Left kidney (tissue), 2 donors: Measurements from ENCODE around the gene TMEM181. TPM values are rescaled to one million over a fixed set of nuclear protein-coding genes. Genes with fewer than 3 reads are reported as not detected.
"Not testable (repeated sequence)": the region's sequence is repeated elsewhere in the genome, so short reads cannot be mapped to it uniquely, and the experiment has no call there.

Source experiments
- DNase-seq: peaks from one replicate; pipeline ENCODE4 v3.0.0-alpha.2; 2013
- polyA plus RNA-seq: library from polyadenylated mRNA; unstranded; fragments of 120-200 nt; gene quantifications from one replicate; pipeline ENCODE4 v1.2.1, GENCODE V29; 2013; ENCODE audit not compliant: insufficient read length

The TMEM181 gene
- polyA plus RNA-seq, 1 donor: 25.5 TPM

DNA sequence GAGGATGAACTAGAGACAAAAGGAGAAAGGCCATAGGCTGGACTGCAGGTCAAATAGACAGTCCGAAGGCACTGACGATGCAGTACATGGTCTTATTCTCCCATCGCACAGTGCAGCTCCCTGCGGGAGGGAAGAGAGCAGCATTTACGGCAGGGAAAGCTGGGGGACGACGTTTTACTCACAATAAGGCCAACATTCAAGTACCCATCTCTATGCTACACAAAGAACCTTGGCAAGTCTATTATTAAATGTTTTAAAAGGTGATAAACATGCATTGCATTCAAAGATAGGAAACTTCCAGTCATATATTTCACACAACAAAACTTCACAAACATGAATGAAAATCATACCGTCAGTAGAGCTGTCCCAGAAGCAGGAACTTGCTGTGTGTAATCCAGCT lies 76.9 kb downstream of the TMEM181 start:
- DNase-seq: no peak

DNA sequence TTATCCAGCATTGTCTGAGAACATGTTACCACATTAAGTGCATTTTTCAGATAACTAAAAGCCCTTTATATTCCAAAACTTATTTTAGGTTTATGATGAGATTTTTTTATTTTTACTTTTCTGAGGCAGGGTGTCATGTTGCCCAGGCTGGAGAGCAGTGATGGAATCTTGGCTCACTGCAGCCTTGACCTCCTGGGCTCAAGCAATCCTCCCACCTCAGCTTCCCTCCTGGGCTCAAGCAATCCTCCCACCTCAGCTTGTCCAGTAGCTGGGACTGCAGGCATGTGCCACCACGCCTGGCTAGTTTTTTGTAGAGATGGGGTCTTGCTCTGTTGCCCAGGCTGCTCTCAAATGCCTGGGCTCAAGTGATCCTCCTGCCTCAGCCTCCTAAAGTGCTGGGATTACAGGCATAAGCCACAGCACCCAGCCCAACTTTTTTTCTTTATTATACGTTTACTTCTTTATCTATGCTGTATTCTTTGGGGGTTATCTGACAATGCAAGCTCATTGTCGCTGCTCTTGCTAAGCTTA lies 78.5 kb downstream of the TMEM181 start:
- DNase-seq: no peak

DNA sequence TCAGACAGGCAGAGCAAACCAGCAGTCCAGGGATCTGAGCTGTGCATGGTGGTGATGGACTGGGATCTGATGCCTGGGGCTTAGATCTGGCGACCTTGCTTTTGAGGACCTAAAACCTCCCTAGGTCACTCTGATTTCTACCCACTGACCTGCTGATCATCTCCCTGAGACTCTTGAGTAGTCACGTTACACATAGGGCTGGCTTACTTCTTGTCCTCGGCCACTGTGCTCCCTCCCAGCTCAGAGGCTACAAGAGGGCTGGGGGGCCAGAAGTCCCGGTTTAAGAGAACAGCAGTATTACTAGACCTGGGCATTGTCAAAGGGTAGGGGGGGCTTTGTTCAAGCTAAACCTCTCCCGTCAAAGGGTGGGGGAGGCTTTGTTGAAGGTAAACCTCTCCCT lies 79.2 kb downstream of the TMEM181 start:
- DNase-seq: no peak

DNA sequence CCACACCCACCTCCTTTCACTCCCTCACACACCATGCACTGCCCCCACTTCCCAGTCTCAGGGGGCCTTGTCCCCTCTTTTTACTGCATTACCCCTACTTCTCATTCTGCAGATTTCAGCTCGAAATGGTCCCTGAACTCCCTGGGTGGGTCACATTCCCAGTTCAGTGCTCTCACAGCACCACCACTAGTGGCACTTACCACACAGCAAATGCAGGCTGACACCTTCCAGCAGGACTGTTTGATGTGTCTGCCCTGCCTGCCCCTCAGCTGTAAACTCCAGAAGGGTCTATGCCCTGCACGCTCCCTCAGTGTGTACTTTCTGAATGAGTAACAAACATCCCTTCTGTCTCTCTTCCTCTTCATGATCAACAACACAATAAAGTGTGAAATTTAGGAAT lies 80.6 kb downstream of the TMEM181 start:
- no peak for DNase-seq

DNA sequence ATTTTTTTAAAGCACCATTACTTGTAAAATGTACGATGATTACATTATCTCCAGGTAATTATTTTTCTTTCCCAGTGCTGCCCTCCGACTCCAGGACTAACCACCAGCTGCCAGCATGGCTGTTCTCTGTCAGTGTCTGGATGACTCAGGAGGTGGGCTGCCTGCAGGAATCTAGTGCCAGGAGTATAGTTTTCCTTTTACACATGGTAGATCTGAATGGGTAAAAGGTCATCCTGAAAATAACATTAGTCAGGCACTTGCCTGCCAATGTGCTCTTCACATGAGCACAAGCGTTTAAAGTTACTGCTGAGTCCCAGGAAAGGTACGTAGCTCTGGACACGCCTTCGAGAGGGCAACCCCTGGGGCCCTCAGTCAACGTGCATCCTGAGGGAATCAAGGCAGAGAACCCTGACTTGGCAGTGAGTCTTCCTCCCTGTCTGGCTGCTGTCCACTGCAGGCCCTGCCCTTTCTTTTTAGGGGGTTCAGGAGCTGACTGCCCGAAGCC lies 82.3 kb downstream of the TMEM181 start:
- DNase-seq: no peak

DNA sequence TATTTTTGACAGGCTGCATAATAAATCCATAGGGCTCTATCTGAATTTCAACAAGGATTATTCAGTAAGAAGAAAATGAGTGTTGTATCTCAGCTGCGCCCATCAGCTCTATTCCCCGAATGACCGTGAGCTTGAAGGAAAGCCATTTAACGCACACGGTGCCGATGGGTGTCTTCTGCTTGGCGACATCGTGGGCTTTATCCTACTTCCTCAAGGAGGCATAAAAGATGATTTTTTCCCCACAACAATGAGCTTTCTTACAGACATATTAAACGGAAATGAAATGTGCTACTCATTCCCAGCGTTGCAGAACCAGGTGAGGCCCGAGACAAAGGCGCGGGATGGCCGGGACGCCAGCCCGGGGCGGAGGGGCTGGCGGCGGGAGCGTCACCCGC lies 83.9 kb downstream of the TMEM181 start:
- no peak for DNase-seq

DNA sequence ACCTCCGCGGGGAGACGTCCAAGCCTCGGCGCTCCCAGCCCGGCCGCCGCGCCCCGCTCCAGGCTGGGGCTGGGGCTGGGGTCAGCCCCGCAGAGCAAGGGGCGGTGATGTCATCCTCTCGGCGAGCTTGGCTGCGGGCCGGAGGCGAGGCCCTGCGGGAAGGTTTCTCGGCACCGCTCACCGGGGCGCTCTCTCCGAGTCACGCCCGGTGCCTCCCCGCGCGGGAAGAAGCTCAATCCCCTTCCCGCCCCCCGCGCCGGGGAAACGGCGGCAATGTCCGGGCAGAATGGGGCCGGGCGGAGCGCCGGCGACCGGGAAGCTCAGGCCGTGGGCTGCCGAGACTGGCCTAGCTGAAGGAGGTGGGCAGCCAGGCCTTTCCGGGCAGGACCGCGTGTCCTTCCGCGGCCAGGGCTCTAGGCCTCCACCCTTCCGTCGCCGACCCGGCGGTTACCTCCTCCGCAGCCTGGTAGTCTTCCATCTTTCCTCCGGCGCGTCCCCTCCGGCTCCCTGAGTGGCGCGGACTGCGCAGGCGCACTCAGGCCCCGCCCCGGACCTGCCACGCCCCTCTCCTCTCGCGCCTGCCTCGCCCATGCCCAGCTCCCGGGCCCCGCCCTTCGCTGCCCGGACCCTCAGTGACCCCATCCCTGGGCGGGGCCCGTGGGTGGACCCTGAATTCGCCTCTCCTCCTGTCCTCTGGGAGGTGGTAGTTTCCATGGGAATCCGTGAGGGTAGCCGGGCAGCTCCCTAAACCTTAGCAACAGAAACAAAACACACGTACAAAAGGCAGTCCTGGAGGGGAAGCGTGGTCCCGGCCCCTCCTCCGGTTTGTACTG lies 84.6 kb downstream of the TMEM181 start, which contains the start of gene DYNLT1:
Gene DYNLT1, minus strand, starts transcription at position 513 of the 833 bp plus-strand sequence. Its CDS starts 35 bp downstream, at position 478.
- DNase-seq: peak; percentile 94

DNA sequence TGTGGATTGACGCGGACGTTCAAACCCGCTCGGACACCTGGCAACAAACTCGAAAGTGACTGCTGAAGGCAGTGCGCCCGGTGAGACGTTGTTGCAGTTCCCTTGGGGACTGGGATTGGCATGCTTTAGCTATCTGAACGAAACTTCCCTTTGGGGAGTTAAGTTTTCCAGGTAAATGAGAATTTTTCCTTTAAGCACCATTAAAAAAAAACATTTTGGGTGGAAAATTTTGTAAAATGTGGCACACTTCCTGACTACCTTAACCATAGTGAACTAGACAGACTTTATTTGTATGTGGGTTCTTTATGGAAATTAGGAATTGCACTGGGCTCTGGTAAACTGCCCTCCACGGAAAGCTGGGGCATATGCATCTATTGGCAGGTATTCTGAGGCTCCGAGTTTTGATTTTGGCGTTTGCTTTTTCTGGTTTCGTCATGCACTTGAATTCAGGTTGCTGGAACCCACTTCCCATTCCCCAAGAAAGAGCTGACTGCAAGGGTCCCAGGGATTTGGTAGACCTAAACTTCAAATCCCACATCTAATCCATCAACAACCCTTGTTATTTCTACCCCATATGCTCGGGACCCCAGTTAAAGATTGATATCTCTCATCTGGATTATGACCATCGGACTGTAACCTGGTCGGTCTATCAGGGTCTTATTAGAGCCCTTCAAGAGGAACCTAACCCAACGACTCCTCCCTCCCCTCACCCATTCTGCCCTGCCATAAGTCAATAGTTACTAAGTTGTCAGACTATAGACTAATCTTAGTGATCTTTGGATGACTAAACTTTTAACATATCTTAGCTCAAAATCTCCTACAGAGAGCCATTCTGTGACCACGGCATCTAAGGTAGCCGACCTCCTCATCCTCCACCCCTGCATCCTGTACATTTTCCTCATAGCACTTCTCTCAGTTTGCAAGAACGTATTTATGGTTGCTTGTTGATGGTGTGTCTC lies 85.5 kb downstream of the TMEM181 start:
- no peak for DNase-seq

DNA sequence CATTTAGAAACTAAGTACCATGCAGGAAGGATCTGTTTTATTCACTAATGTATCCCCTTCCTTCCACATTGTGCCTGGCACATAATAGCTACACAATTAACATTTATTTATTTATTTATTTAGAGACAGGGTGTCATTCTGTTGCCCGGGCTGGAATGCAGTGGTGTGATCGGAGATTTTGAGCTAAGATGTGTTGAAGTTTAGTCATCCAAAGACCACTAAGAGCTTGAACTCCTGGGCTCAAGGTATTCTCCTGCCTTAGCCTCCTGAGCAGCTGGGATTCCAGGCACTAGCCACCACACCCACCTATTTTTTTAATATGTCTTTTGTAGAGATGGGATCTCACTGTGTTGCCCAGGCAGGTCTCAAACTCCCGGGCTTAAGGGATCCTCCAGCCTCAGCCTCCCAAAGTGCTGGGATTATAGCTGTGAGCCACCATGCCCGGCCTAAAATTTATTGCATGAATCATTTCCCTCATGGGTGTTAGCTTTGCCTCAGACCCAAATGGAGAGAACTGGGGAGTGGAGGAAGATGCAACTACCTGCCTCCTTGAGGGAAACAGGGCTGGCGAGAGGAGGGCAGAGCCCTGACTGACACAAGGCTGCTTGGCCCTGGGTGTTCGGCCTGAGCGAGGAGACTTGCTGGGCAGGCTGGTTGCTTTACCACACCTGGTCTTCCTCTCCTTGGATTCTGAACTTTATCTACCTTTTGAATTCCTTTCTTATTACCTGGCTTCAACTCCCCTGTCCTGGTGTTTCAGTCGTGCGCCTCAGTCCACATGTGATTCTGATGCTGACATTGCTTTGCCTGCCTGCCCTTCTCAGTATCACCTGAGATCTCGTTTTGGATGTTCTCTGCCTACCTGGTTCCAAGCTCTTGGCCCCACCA lies 86.4 kb downstream of the TMEM181 start:
- no peak for DNase-seq

DNA sequence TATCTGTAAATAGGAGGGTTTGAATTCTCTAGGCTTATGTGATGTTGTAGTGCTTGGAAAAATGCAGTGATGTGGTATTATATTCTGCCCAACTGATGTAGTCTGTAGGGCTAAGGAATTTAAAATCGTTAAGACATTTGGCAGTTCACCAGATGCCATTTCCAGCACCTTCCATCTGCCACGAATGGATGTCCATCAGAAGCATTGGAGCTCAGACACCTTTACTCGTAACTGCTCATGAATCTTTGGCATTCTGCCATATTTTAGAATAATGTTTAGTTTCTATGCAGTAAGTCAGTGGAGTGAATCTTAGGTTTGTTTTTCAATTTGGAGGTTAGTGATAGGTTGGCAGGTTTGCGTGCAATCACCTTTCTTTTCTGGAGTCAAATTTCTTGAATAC lies 87.6 kb downstream of the TMEM181 start:
- DNase-seq: no peak

DNA sequence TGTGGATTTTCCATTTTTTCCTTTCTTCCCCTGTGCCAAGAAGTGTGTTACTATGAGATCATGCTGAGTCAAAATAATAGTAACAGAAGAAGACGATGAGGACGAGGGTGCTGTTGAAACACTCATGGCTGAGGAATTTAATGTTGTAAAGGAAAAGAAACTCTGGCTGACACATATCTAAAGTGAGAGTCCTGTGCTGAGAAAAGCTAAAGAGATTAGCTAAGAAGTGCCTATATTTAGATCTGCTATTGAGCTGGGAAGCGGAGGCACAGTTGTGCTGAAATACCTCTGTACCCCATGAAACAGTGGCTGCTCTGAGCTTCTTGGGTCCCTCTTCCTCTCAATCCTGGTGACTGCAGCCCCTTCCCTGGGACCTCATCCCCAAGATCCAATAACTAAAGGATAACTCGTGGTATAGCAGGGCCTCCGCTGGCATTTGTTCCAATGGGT lies 88.8 kb downstream of the TMEM181 start:
- no peak for DNase-seq

DNA sequence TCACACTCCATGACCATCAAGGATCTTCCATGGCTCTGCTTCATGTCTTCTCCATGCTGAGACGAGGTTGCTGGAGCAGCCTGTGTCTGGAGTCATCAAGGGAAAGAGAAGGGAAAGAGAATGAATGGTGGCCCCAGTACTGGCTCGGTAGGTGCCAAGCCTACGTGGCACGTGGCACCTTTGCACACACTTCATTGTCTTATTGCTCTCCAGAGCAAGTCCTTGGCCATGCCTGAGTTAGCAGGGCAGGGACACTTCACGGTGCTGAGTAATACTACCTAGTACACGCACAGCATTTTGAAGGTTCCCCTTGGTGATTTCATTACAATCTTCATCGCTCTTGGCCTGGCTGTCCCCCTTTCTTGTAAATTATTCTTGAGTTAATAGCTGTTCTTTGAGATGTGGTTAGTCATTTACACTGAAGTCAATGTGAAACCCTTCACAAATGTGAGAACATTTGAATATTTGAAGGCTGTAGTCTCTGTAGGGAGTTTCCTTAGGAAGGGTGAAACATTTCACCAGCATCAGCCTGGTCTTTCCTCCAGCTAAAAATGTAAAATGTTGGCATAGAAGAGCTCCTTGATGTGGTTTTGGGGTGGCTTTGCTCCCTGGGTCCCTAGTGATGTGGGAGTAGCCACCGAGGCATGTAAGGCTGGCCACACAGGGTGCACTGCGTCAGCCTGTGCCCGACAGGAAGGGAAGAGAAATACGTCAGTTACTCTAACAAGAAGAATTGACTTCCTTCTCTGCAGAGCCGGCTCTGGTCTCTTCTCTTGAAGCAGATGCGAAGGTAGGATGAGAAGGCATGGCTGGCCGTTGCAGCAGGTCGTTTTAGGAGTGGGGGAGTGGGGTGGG lies 89.6 kb downstream of the TMEM181 start, which contains the start of gene SYTL3:
Gene SYTL3, plus strand, starts transcription at position 766 of the 855 bp plus-strand sequence. CDS start 13,215 bp downstream, outside the sequence.
- DNase-seq: no peak

DNA sequence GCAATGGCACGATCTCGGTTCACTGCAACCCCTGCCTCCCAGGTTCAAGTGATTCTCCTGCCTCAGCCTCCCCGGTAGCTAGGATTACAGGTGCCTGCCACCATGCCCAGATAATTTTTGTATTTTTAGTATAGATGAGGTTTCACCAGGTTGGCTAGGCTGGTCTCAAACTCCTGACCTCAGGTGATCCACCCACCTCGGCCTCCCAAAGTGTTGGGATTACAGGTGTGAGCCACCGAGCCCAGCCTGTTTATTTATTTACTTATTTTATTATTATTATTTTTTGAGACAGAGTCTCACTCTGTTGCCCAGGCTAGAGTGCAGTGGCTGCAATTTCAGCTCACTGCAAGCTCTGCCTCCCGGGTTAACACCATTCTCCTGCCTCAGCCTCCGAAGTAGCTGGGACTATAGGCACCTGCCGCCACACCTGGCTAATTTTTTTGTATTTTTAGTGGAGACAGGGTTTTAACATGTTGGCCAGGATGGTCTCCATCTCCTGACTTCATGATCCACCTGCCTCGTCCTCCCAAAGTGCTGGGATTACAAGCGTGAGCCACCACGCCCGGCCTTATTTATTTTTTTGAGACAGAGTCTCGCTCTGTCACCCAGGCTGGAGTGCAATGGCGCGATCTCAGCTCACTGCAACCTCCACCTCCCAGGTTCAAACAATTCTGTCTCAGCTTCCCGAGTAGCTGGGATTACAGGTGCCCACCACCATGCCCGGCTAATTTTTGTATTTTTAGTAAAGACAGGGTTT lies 92.3 kb downstream of the TMEM181 start:
- DNase-seq: not testable (repeated sequence)

DNA sequence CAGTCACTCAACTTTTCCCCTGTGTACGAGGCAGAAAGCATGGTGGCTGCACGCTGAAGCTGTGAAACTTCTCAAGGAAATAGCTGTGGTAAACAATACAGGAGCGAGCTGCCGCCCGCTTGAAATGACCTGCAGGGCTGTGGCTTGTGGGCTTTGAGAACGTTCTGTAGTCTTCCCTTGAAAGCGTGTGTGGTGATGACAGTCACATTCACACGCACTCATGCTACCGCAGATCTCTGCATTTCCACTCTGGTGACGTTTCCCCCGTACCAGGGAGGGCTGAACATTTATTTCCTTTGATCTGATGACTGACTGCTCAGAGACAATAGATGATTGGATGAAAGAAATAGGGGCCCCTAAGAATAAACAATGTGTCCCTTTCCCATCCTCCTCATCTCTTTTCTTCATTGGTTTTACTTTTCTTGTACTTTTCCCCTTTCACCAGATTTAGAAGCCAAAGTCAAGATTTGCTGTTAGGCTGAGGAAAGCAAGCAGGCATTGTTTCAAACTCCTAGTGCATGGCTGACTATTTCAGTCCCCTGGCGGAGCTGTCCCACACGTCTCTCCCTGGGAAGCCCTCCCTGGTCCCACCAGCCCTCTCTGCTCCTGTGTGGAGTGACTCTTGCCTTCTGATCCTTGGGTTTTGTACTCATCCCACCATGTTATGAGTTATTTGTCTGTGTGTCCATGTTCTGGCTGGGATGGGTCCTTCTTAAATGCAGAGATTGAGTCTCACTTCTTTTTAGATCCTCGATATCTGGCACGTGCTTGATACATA lies 93.9 kb downstream of the TMEM181 start:
- no peak for DNase-seq

DNA sequence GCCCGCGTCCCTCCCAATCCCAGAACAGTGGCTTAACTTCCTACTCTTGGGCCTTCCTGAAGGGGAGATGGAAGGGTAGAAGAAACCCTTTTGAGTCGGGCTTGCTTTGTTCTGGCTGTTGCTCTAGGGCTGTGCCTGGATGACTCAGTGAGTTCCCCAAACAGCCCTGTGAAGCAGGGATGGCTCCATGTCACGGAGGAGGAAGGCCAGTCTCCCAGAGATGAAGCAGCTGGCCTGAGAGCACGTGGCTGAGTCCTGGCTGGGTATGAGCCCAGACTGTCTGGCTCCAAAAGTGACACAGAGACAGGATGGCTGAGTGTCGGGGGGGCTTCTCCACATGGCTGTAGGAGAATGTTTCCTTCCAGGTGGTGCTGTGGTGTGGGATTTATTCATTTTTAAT lies 94.6 kb downstream of the TMEM181 start:
- DNase-seq: no peak

DNA sequence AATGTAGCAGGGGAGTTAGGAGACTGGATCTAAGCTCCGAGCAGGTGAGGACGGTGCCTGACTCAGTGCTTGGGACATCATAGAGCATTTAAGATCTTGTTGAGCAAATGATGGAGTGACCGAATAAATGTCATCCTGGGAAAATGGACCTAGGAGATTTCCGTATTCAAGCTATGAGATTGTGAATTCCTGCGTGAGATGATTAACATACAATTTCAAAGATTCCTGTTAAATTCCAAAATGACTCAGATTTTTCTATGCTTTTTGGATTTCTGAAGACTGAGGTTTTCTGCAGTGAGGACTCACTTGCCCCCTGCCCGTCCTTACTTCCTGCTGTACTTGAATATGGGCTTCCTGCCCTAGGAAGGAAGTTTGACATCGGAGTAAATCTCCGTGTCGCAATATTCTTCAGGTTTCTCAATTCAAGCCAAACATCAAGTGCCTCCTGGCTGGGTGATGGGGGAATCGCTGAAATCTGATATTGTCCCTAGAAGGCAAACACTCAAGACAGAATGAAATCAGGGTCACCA lies 95.1 kb downstream of the TMEM181 start:
- DNase-seq: no peak

DNA sequence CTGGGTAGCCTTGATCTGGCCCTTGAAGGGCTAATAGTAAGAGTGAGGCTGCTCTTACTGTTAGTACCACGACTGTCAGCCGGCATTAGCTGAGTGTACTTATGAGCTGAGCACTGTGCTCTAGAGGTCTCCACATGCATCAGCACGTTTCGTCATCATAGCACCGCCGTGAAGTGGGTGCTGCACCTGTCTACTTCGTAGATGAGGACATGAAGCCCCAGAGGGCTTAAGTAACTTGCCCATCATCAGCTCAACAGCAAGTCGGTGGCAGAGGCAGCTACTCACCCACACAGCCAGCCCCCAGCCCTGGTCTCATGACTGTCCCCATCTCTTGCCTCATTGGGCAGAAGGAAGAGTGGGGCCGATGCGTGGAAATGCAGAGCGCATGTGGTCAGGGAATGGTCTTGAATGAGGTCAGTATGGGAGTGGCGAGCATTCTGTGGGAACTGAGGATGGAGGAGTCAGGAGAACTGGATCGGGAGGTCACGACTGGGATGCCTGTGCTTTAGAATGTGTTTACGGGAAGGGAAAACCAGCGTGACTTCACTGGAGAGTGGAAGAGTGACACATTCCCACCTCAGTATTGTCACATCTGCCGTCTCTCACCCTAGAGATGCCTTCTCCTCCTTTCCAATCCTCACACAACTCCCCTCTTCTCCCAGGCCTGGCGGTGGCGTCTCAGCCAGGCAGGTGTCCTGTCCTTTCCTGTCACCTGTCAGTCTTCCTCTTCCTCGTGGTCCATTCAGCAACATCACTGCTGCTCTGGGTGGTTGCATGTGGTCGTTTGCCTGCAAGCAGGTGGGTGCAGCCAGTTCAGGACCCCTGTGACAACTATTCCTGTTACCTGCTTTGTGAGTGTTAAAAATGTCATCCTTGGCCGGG lies 95.9 kb downstream of the TMEM181 start:
- no peak for DNase-seq
